GM12878 (cell line): ENCODE data around the gene PRRT4.
A peak's percentile ranks its signal among the peaks of the same experiment; 100 is the strongest.

Experiments used
- EGR1 ChIP-seq, 2 experiments: IDR thresholded peaks; 1 replicate in 1 of 2; 2 replicates in 1 of 2; pipeline ENCODE4 v1.6.1; 2011 to 2012; ENCODE audit warnings: low read depth in 2 of 2, low read length in 2 of 2, borderline replicate concordance in 1 of 2, mild to moderate bottlenecking in 1 of 2, moderate library complexity in 1 of 2
- ETV6 ChIP-seq, 2 experiments: fragments of 450-650 bp in 1 of 2; IDR thresholded peaks in 1 of 2; conservative IDR thresholded peaks in 1 of 2; 2 replicates each; pipeline ENCODE4 v1.6.1; 2014; ENCODE audit warnings: antibody characterized with exemption in 1 of 2, borderline replicate concordance in 1 of 2, low read depth in 1 of 2, mild to moderate bottlenecking in 1 of 2, moderate library complexity in 1 of 2
- REST ChIP-seq: IDR thresholded peaks from 2 replicates; pipeline ENCODE4 v1.6.1; 2012; ENCODE audit warnings: mild to moderate bottlenecking, low read depth, low read length
- STAT1 ChIP-seq: fragments of 450-650 bp; conservative IDR thresholded peaks from 2 replicates; pipeline ENCODE4 v1.6.1; 2014; ENCODE audit warnings: antibody characterized with exemption, mild to moderate bottlenecking
- SUPT20H ChIP-seq: IDR thresholded peaks from 2 replicates; pipeline ENCODE4 v1.6.1; 2011; ENCODE audit warnings: low read depth, mild to moderate bottlenecking, low read length, moderate library complexity, borderline replicate concordance; ENCODE audit not compliant: control insufficient read depth
- USF1 ChIP-seq: IDR thresholded peaks from 2 replicates; pipeline ENCODE4 v1.6.1; 2011; ENCODE audit warnings: borderline replicate concordance, low read depth, mild to moderate bottlenecking, moderate library complexity, mixed read lengths, low read length; ENCODE audit not compliant: insufficient read depth; ENCODE audit errors: extremely low read length
- ZBTB40 ChIP-seq: fragments of 450-650 bp; IDR thresholded peaks from 2 replicates; pipeline ENCODE4 v1.6.1; 2016; ENCODE audit warnings: mild to moderate bottlenecking, moderate library complexity, borderline replicate concordance

GRCh38 chr7:128343554-128344430 lies 17.7 kb downstream of the PRRT4 start, which contains the start of gene RBM28:
- no peak for TF ChIP-seq SUPT20H
- TF ChIP-seq ZBTB40, result peak; percentile 99
- TF ChIP-seq STAT1, result no peak; the same call in 1 of the 2 replicates
- TF ChIP-seq EGR1 (IDR thresholded peaks at IDR 0.05; ENCODE audit: borderline replicate concordance in 1 of 2, low read depth in 2 of 2, low read length in 2 of 2), result peak in 1 of 2 experiments; percentile 50; a peak in 1 of 3 replicates
- TF ChIP-seq ETV6 (conservative IDR thresholded peaks at IDR 0.05 in 1 of 2, IDR thresholded peaks at IDR 0.05 in 1 of 2; ENCODE audit: borderline replicate concordance in 1 of 2, low read depth in 1 of 2), result no peak
- no peak for TF ChIP-seq REST
- no peak for TF ChIP-seq USF1
